ENCODE data around the gene RETREG2. TPM values are rescaled to one million over a fixed set of nuclear protein-coding genes. Genes with fewer than 3 reads are reported as not detected.
A peak's percentile ranks its signal among the peaks of the same experiment; 100 is the strongest.

The RETREG2 gene
- total RNA-seq, 1 donor: 108 TPM

GRCh38 chr2:219168526-219168925, 9.5 kb upstream of the RETREG2 start:
- DNase-seq (ENCODE audit: low read depth in 2 of 3, low spot score in 2 of 3): peak in 2 of 3 donors; percentile 29 to 39

GRCh38 chr2:219168932-219169331, 9.1 kb upstream of the RETREG2 start:
- no peak for DNase-seq (ENCODE audit: low read depth in 2 of 3, low spot score in 2 of 3)

- DNase-seq (ENCODE audit: low read depth in 2 of 3, low spot score in 2 of 3): no peak
Measured at GRCh38 chr2:219169930-219170654, 8.0 kb upstream of the RETREG2 start, which contains the start of gene SLC23A3. Gene SLC23A3 (minus strand): TSS chr2:219170029. CDS start chr2:219169984, 45 bp downstream.

- DNase-seq (ENCODE audit: low read depth in 2 of 3, low spot score in 2 of 3): peak in 2 of 3 donors; percentile 21 to 52
Measured at GRCh38 chr2:219171231-219171651, 6.8 kb upstream of the RETREG2 start.

GRCh38 chr2:219172231-219173154, 5.6 kb upstream of the RETREG2 start:
- DNase-seq (ENCODE audit: low read depth in 2 of 3, low spot score in 2 of 3): no peak

- no peak for DNase-seq (ENCODE audit: low read depth in 2 of 3, low spot score in 2 of 3)
Measured at GRCh38 chr2:219173176-219173575, 4.9 kb upstream of the RETREG2 start.

- no peak for DNase-seq (ENCODE audit: low read depth in 2 of 3, low spot score in 2 of 3)
Measured at GRCh38 chr2:219174146-219174545, 3.9 kb upstream of the RETREG2 start.

- no peak for DNase-seq (ENCODE audit: low read depth in 2 of 3, low spot score in 2 of 3)
Measured at GRCh38 chr2:219174801-219175200, 3.3 kb upstream of the RETREG2 start.

GRCh38 chr2:219175486-219175885, 2.6 kb upstream of the RETREG2 start:
- DNase-seq (ENCODE audit: low read depth in 2 of 3, low spot score in 2 of 3): no peak

- peak in 1 of 3 donors; percentile 28 for DNase-seq (ENCODE audit: low read depth in 2 of 3, low spot score in 2 of 3)
Measured at GRCh38 chr2:219175928-219176817, 1.9 kb upstream of the RETREG2 start.

- peak; percentile 71 to 87 (median 87) for DNase-seq (ENCODE audit: low read depth in 2 of 3, low spot score in 2 of 3)
Measured at GRCh38 chr2:219176818-219177551, 1.1 kb upstream of the RETREG2 start, which contains the start of gene CNPPD1. Gene CNPPD1 (minus strand): TSS chr2:219176925. CDS start chr2:219176828, 97 bp downstream.

- no peak for DNase-seq (ENCODE audit: low read depth in 2 of 3, low spot score in 2 of 3)
Measured at GRCh38 chr2:219178377-219179175, 501 bp downstream of the RETREG2 start.

GRCh38 chr2:219179601-219180465, 1.8 kb downstream of the RETREG2 start:
- DNase-seq (ENCODE audit: low read depth in 2 of 3, low spot score in 2 of 3): no peak

GRCh38 chr2:219180961-219181360, 2.9 kb downstream of the RETREG2 start:
- no peak for DNase-seq (ENCODE audit: low read depth in 2 of 3, low spot score in 2 of 3)

GRCh38 chr2:219181531-219181930, 3.5 kb downstream of the RETREG2 start:
- DNase-seq (ENCODE audit: low read depth in 2 of 3, low spot score in 2 of 3): no peak

- peak in 1 of 3 donors; percentile 27 for DNase-seq (ENCODE audit: low read depth in 2 of 3, low spot score in 2 of 3)
Measured at GRCh38 chr2:219182331-219183150, 4.5 kb downstream of the RETREG2 start.

GRCh38 chr2:219183151-219183772, 5.2 kb downstream of the RETREG2 start:
- DNase-seq (ENCODE audit: low read depth in 2 of 3, low spot score in 2 of 3): no peak

Data from hematopoietic multipotent progenitor cell (in vitro differentiated cells).